Skeletal muscle tissue (tissue), 4 donors: Measurements from ENCODE around the gene DNAJA2. TPM values are rescaled to one million over a fixed set of nuclear protein-coding genes. Genes with fewer than 3 reads are reported as not detected.
"Not testable (repeated sequence)": the region's sequence is repeated elsewhere in the genome, so short reads cannot be mapped to it uniquely, and the experiment has no call there.

ENCODE experiments used
- H3K27ac ChIP-seq: one replicate; pipeline ENCODE4 v1.7.0; 2013; ENCODE audit warnings: mild to moderate bottlenecking, low read depth, low read length, inconsistent platforms
- H3K27me3 ChIP-seq, 3 donors: one replicate each; pipeline ENCODE4 v1.7.0; 2013; ENCODE audit warnings: low read length in 3 of 3; ENCODE audit not compliant: control insufficient read depth in 3 of 3, insufficient read depth in 3 of 3
- H3K36me3 ChIP-seq, 3 donors: one replicate each; pipeline ENCODE4 v1.7.0; 2013; ENCODE audit warnings: low read length in 3 of 3; ENCODE audit not compliant: control insufficient read depth in 3 of 3, insufficient read depth in 3 of 3
- H3K4me1 ChIP-seq, 3 donors: one replicate each; pipeline ENCODE4 v1.7.0; 2013; ENCODE audit warnings: low read length in 3 of 3, mild to moderate bottlenecking in 3 of 3; ENCODE audit not compliant: control insufficient read depth in 3 of 3, insufficient read depth in 3 of 3
- H3K4me3 ChIP-seq, 3 donors: one replicate each; pipeline ENCODE4 v1.7.0; 2013; ENCODE audit warnings: low read length in 3 of 3
- H3K9ac ChIP-seq, 3 donors: one replicate each; pipeline ENCODE4 v1.7.0; 2013; ENCODE audit warnings: low read length in 3 of 3, mild to moderate bottlenecking in 3 of 3, moderate library complexity in 2 of 3, low read depth in 1 of 3
- H3K9me3 ChIP-seq, 3 donors: one replicate each; pipeline ENCODE4 v1.7.0; 2013; ENCODE audit warnings: low read length in 3 of 3; ENCODE audit not compliant: control insufficient read depth in 3 of 3
- total RNA-seq: library from RNA; depleted of rRNA; stranded (reverse); fragments of >200 nt; gene quantifications from one replicate; pipeline ENCODE4 v1.2.3, GENCODE V29; 2014
- donor health status: Osteomylitis.

Gene DNAJA2
- 44.9 TPM for total RNA-seq

- peak within 1 kb of the TSS; percentile 66 to 90 (median 82) for H3K4me3 ChIP-seq
- no peaks in the 10 kb centered on the region for H3K27me3 ChIP-seq
- H3K9ac ChIP-seq, result peak within 1 kb of the TSS; percentile 85 to 97 (median 94)
- peaks cover 9 to 10% (median 9%) of the 10 kb centered on the region in 3 donors for H3K36me3 ChIP-seq
- peak within 1 kb of the TSS; percentile 92 for H3K27ac ChIP-seq
- H3K4me1 ChIP-seq, result peaks cover 19 to 35% (median 27%) of the 10 kb centered on the region in 3 donors
- H3K9me3 ChIP-seq, result no peaks in the 10 kb centered on the region
Measured at GRCh38 chr16:46973207-46973995, at the start of gene DNAJA2. Gene DNAJA2, minus strand, starts transcription at chr16:46973674. Its CDS starts 102 bp downstream, at chr16:46973572.

- Histone ChIP-seq H3K36me3 (no peaks in the 10 kb centered on the region), H3K9me3 (no peaks in the 10 kb centered on the region), H3K27me3 (no peaks in the 10 kb centered on the region), H3K27ac (no peak overlapping the region), H3K9ac (no peak overlapping the region), H3K4me3 (no peak overlapping the region), H3K4me1 (no peaks in the 10 kb centered on the region)
Measured at GRCh38 chr16:47019568-47019967, 46.1 kb upstream of the DNAJA2 start.

- Histone ChIP-seq H3K4me1 (no peaks in the 10 kb centered on the region), H3K27me3 (no peaks in the 10 kb centered on the region), H3K27ac (no peak overlapping the region), H3K36me3 (no peaks in the 10 kb centered on the region), H3K4me3 (no peak overlapping the region), H3K9me3 (no peaks in the 10 kb centered on the region), H3K9ac (no peak overlapping the region)
Measured at GRCh38 chr16:47018223-47018891, 44.9 kb upstream of the DNAJA2 start.

GRCh38 chr16:47017636-47018035 is 44.2 kb upstream of the DNAJA2 start:
- no peak overlapping the region for H3K9ac ChIP-seq
- H3K9me3 ChIP-seq, result no peaks in the 10 kb centered on the region
- no peaks in the 10 kb centered on the region for H3K36me3 ChIP-seq
- H3K4me1 ChIP-seq, result no peaks in the 10 kb centered on the region
- no peaks in the 10 kb centered on the region for H3K27me3 ChIP-seq
- H3K27ac ChIP-seq, result no peak overlapping the region
- H3K4me3 ChIP-seq, result no peak overlapping the region

- H3K27me3 ChIP-seq, result no peaks in the 10 kb centered on the region
- no peaks in the 10 kb centered on the region for H3K36me3 ChIP-seq
- H3K9me3 ChIP-seq, result no peaks in the 10 kb centered on the region
- H3K4me1 ChIP-seq, result no peaks in the 10 kb centered on the region
- H3K4me3 ChIP-seq, result no peak overlapping the region
- no peak overlapping the region for H3K27ac ChIP-seq
- no peak overlapping the region for H3K9ac ChIP-seq
Measured at GRCh38 chr16:47016700-47017133, 43.2 kb upstream of the DNAJA2 start.

GRCh38 chr16:47013910-47014309 is 40.4 kb upstream of the DNAJA2 start:
- H3K4me1 ChIP-seq, result no peaks in the 10 kb centered on the region
- H3K27ac ChIP-seq, result no peak overlapping the region
- H3K9ac ChIP-seq, result no peak overlapping the region
- no peaks in the 10 kb centered on the region for H3K36me3 ChIP-seq
- H3K27me3 ChIP-seq, result no peaks in the 10 kb centered on the region
- H3K9me3 ChIP-seq, result no peaks in the 10 kb centered on the region
- no peak overlapping the region for H3K4me3 ChIP-seq

- Histone ChIP-seq H3K36me3 (no peaks in the 10 kb centered on the region), H3K27me3 (no peaks in the 10 kb centered on the region), H3K4me3 (no peak overlapping the region), H3K4me1 (no peaks in the 10 kb centered on the region), H3K9me3 (no peaks in the 10 kb centered on the region), H3K27ac (no peak overlapping the region), H3K9ac (no peak overlapping the region)
Measured at GRCh38 chr16:47013172-47013571, 39.7 kb upstream of the DNAJA2 start.

GRCh38 chr16:47010812-47011211 is 37.3 kb upstream of the DNAJA2 start:
- not testable (repeated sequence) for H3K27me3 ChIP-seq, H3K4me3 ChIP-seq, H3K9me3 ChIP-seq, H3K9ac ChIP-seq, H3K36me3 ChIP-seq, H3K4me1 ChIP-seq, H3K27ac ChIP-seq

GRCh38 chr16:47008612-47009011 is 35.1 kb upstream of the DNAJA2 start:
- no peak overlapping the region for H3K27ac ChIP-seq
- no peak overlapping the region for H3K4me3 ChIP-seq
- no peak overlapping the region for H3K9ac ChIP-seq
- H3K27me3 ChIP-seq, result no peaks in the 10 kb centered on the region
- no peaks in the 10 kb centered on the region for H3K4me1 ChIP-seq
- H3K9me3 ChIP-seq, result peaks cover 0 to 2% (median 2%) of the 10 kb centered on the region in 3 donors
- no peaks in the 10 kb centered on the region for H3K36me3 ChIP-seq

- H3K36me3 ChIP-seq, result no peaks in the 10 kb centered on the region
- H3K27me3 ChIP-seq, result no peaks in the 10 kb centered on the region
- H3K27ac ChIP-seq, result no peak overlapping the region
- no peaks in the 10 kb centered on the region for H3K4me1 ChIP-seq
- H3K4me3 ChIP-seq, result no peak overlapping the region
- H3K9me3 ChIP-seq, result peaks cover 0 to 2% (median 2%) of the 10 kb centered on the region in 3 donors
- H3K9ac ChIP-seq, result no peak overlapping the region
Measured at GRCh38 chr16:47008174-47008573, 34.7 kb upstream of the DNAJA2 start.
